GM12873 (cell line): ENCODE data around the gene EPHA5.

Source experiments
- CTCF ChIP-seq: IDR thresholded peaks from 2 replicates; pipeline ENCODE4 v1.5.1; 2012; ENCODE audit warnings: low read depth, mild to moderate bottlenecking, moderate library complexity, low read length, control low read depth; ENCODE audit not compliant: insufficient read depth; ENCODE audit errors: missing control alignments

Gene EPHA5

GRCh38 chr4:65623506-65623905 is 46.8 kb downstream of the EPHA5 start:
- no peak for TF ChIP-seq CTCF

- TF ChIP-seq CTCF = no peak
These were observed 52.9 kb downstream of the EPHA5 start for GRCh38 chr4:65617416-65617815.

- no peak for TF ChIP-seq CTCF
These were observed 65.8 kb downstream of the EPHA5 start for GRCh38 chr4:65604515-65604914.

GRCh38 chr4:65600656-65601055 is 69.6 kb downstream of the EPHA5 start:
- TF ChIP-seq CTCF = no peak

GRCh38 chr4:65599340-65599739 is 70.9 kb downstream of the EPHA5 start:
- no peak for TF ChIP-seq CTCF

- no peak for TF ChIP-seq CTCF
These were observed 72.6 kb downstream of the EPHA5 start for GRCh38 chr4:65597697-65598096.

GRCh38 chr4:65592089-65592488 is 78.2 kb downstream of the EPHA5 start:
- TF ChIP-seq CTCF = no peak
